Measurements from ENCODE around the gene CABP1.
A peak's percentile ranks its signal among the peaks of the same experiment; 100 is the strongest.

- TF ChIP-seq POLR2A (IDR thresholded peaks at IDR 0.05) (no peak), CTCF (IDR thresholded peaks at IDR 0.05) (peak in 2 of 4 experiments; percentile 11 to 33)
These were observed at the start of gene CABP1 for GRCh38 chr12:120639771-120640721.
